ENCODE data around the gene RAB6B. TPM values are rescaled to one million over a fixed set of nuclear protein-coding genes. Genes with fewer than 3 reads are reported as not detected.

Gene RAB6B
- total and polyA plus RNA-seq, 2 donors (not counting 1 experiment from before 2014, with no cell fraction given), result 0.83 to 1.5 TPM

GRCh38 chr3:133940536-133940935 is 44.9 kb upstream of the RAB6B start:
- no peaks in the 10 kb centered on the region for H3K9me3 ChIP-seq (ENCODE audit: control insufficient read depth, insufficient read depth, low read depth, low read length)
- no peak overlapping the region for H3K4me2 ChIP-seq (ENCODE audit: extremely low read depth, insufficient read depth, low read length)
- DNase-seq (ENCODE audit: low read depth in 2 of 2), result no peak
- H3K9ac ChIP-seq (ENCODE audit: insufficient read depth, low read length), result no peak overlapping the region
- no peak overlapping the region for H3K27ac ChIP-seq (ENCODE audit: insufficient read depth, low read length)
- H3K27me3 ChIP-seq (ENCODE audit: control insufficient read depth, insufficient read depth, low read length), result peaks cover 3% of the 10 kb centered on the region
- no peak overlapping the region for H2AFZ ChIP-seq (ENCODE audit: low read length)
- no peaks in the 10 kb centered on the region for H3K36me3 ChIP-seq (ENCODE audit: control insufficient read depth, insufficient read depth, low read length)
- no peaks in the 10 kb centered on the region for H4K20me1 ChIP-seq (ENCODE audit: control insufficient read depth, extremely low read depth, insufficient read depth, low read length)
- H3K4me3 ChIP-seq (replicated peaks in 1 of 4; ENCODE audit: control extremely low read depth in 1 of 4, insufficient read depth in 1 of 4, low read depth in 3 of 4, low read length in 4 of 4), result no peak overlapping the region
- no peak for TF ChIP-seq EZH2 (IDR thresholded peaks at IDR 0.05; ENCODE audit: low read length, missing control alignments)
- TF ChIP-seq CTCF (conservative IDR thresholded peaks at IDR 0.05 in 1 of 2, IDR thresholded peaks at IDR 0.05 in 1 of 2; ENCODE audit: low read depth in 1 of 2, low read length in 2 of 2), result no peak
- H3K4me1 ChIP-seq (ENCODE audit: control insufficient read depth, extremely low read depth, insufficient read depth, low read length), result peaks cover 24% of the 10 kb centered on the region
- no peaks in the 10 kb centered on the region for H3K79me2 ChIP-seq (ENCODE audit: control insufficient read depth, insufficient read depth, low read length)

GRCh38 chr3:133939463-133939835 is 43.8 kb upstream of the RAB6B start:
- Histone ChIP-seq H3K4me1 (ENCODE audit: control insufficient read depth, extremely low read depth, insufficient read depth, low read length) (peaks cover 15% of the 10 kb centered on the region), H2AFZ (ENCODE audit: low read length) (no peak overlapping the region), H3K4me3 (replicated peaks in 1 of 4; ENCODE audit: control extremely low read depth in 1 of 4, insufficient read depth in 1 of 4, low read depth in 3 of 4, low read length in 4 of 4) (no peak overlapping the region), H3K79me2 (ENCODE audit: control insufficient read depth, insufficient read depth, low read length) (no peaks in the 10 kb centered on the region), H3K9me3 (ENCODE audit: control insufficient read depth, insufficient read depth, low read depth, low read length) (no peaks in the 10 kb centered on the region), H3K27me3 (ENCODE audit: control insufficient read depth, insufficient read depth, low read length) (peaks cover 3% of the 10 kb centered on the region), H4K20me1 (ENCODE audit: control insufficient read depth, extremely low read depth, insufficient read depth, low read length) (no peaks in the 10 kb centered on the region), H3K36me3 (ENCODE audit: control insufficient read depth, insufficient read depth, low read length) (no peaks in the 10 kb centered on the region), H3K4me2 (ENCODE audit: extremely low read depth, insufficient read depth, low read length) (no peak overlapping the region), H3K9ac (ENCODE audit: insufficient read depth, low read length) (no peak overlapping the region), H3K27ac (ENCODE audit: insufficient read depth, low read length) (no peak overlapping the region)
- DNase-seq (ENCODE audit: low read depth in 2 of 2), result no peak
- TF ChIP-seq CTCF (conservative IDR thresholded peaks at IDR 0.05 in 1 of 2, IDR thresholded peaks at IDR 0.05 in 1 of 2; ENCODE audit: low read depth in 1 of 2, low read length in 2 of 2), result no peak
- no peak for TF ChIP-seq EZH2 (IDR thresholded peaks at IDR 0.05; ENCODE audit: low read length, missing control alignments)

GRCh38 chr3:133938770-133939462 is 43.2 kb upstream of the RAB6B start:
- no peaks in the 10 kb centered on the region for H4K20me1 ChIP-seq (ENCODE audit: control insufficient read depth, extremely low read depth, insufficient read depth, low read length)
- no peak overlapping the region for H3K4me3 ChIP-seq (replicated peaks in 1 of 4; ENCODE audit: control extremely low read depth in 1 of 4, insufficient read depth in 1 of 4, low read depth in 3 of 4, low read length in 4 of 4)
- H2AFZ ChIP-seq (ENCODE audit: low read length), result no peak overlapping the region
- H3K4me2 ChIP-seq (ENCODE audit: extremely low read depth, insufficient read depth, low read length), result no peak overlapping the region
- TF ChIP-seq EZH2 (IDR thresholded peaks at IDR 0.05; ENCODE audit: low read length, missing control alignments) (no peak), CTCF (conservative IDR thresholded peaks at IDR 0.05 in 1 of 2, IDR thresholded peaks at IDR 0.05 in 1 of 2; ENCODE audit: low read depth in 1 of 2, low read length in 2 of 2) (peak in 1 of 2 donors; percentile 45)
- peaks cover 10% of the 10 kb centered on the region for H3K4me1 ChIP-seq (ENCODE audit: control insufficient read depth, extremely low read depth, insufficient read depth, low read length)
- H3K27ac ChIP-seq (ENCODE audit: insufficient read depth, low read length), result no peak overlapping the region
- peak; percentile 19 to 60 for DNase-seq (ENCODE audit: low read depth in 2 of 2)
- H3K27me3 ChIP-seq (ENCODE audit: control insufficient read depth, insufficient read depth, low read length), result peaks cover 3% of the 10 kb centered on the region
- no peak overlapping the region for H3K9ac ChIP-seq (ENCODE audit: insufficient read depth, low read length)
- H3K36me3 ChIP-seq (ENCODE audit: control insufficient read depth, insufficient read depth, low read length), result no peaks in the 10 kb centered on the region
- no peaks in the 10 kb centered on the region for H3K9me3 ChIP-seq (ENCODE audit: control insufficient read depth, insufficient read depth, low read depth, low read length)
- no peaks in the 10 kb centered on the region for H3K79me2 ChIP-seq (ENCODE audit: control insufficient read depth, insufficient read depth, low read length)
